Calu3 (cell line): Measurements from ENCODE around the gene KIF16B. TPM values are rescaled to one million over a fixed set of nuclear protein-coding genes. Genes with fewer than 3 reads are reported as not detected.

Source experiments
- BruUV-seq: library from RNA; stranded (reverse); fragments of 400-500 nt; replicated peaks from 2 replicates; lab custom pipeline; 2021; lab: Mats Ljungman, UMichigan
- CTCF ChIA-PET: fragments of 300-600 bp; sonication (Branson Sonifier 250); formaldehyde crosslinking; loops from one replicate; lab custom pipeline; 2022; ENCODE audit warnings: antibody characterized with exemption; lab: Charles Lee
- DNase-seq: peaks from one replicate; pipeline ENCODE4 v3.0.0; 2022
- H3K27ac Mint-ChIP-seq: one replicate; pipeline ENCODE4 v1.8.0; 2022; ENCODE audit warnings: mixed read lengths; ENCODE audit not compliant: unreplicated experiment
- H3K27me3 Mint-ChIP-seq: one replicate; pipeline ENCODE4 v1.8.0; 2022; ENCODE audit warnings: mixed read lengths; ENCODE audit not compliant: unreplicated experiment
- H3K36me3 Mint-ChIP-seq: one replicate; pipeline ENCODE4 v1.8.0; 2022; ENCODE audit warnings: mild to moderate bottlenecking, moderate library complexity, mixed read lengths; ENCODE audit not compliant: insufficient read depth, unreplicated experiment
- H3K4me1 Mint-ChIP-seq: one replicate; pipeline ENCODE4 v1.8.0; 2022; ENCODE audit warnings: mild to moderate bottlenecking, low read depth, mixed read lengths; ENCODE audit not compliant: unreplicated experiment
- H3K4me3 Mint-ChIP-seq: one replicate; pipeline ENCODE4 v1.8.0; 2022; ENCODE audit warnings: mild to moderate bottlenecking, low read depth, moderate library complexity, mixed read lengths; ENCODE audit not compliant: unreplicated experiment
- H3K9me3 Mint-ChIP-seq: one replicate; pipeline ENCODE4 v1.8.0; 2022; ENCODE audit warnings: low read depth, mixed read lengths; ENCODE audit not compliant: unreplicated experiment
- intact Hi-C: fragments of 100-400 bp; cut with micrococcal nuclease; formaldehyde crosslinking; loops from one replicate; pipeline ENCODE4 v1.10.0; 2022; ENCODE audit not compliant: unreplicated experiment
- total RNA-seq: library from RNA; stranded (reverse); gene quantifications from 2 replicates; pipeline ENCODE4 v1.2.3, GENCODE V29; 2022
- TF ChIP-seq, protein P1 (sequence below): fragments of 200-600 bp; IDR thresholded peaks from one replicate; pipeline ENCODE4 v1.8.0; 2022; ENCODE audit warnings: antibody characterized with exemption; ENCODE audit not compliant: unreplicated experiment

KIF16B gene
- total RNA-seq, 1 experiment from 2014 or later, result 4.3 TPM

DNA sequence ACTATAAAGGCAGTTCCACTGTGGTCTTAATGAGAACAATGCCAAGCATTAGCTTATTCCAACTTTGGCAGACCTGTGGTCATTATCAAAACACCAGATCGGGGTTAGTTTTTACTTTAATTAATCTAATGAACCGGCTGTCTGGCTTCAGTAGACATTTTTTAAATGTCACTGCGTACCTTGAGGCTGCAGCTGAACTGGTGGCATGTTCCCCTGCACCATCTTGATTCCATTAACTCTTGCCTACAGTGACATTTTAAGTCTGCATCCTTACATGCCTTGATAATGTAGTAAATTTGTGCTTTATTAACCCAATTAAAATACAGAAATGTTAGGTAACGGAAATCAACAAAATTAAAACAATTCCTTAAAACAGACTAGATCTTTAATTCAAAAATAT, 127.0 kb downstream of the KIF16B start:
- H3K4me3 Mint-ChIP-seq, result no peak overlapping the region
- no TSS peak for BruUV-seq
- no peak overlapping the region for H3K27ac Mint-ChIP-seq
- intact Hi-C loops, result no loop called here
- H3K36me3 Mint-ChIP-seq, result no peaks in the 10 kb centered on the region
- no peaks in the 10 kb centered on the region for H3K9me3 Mint-ChIP-seq
- H3K27me3 Mint-ChIP-seq, result no peaks in the 10 kb centered on the region
- CTCF ChIA-PET, result no interaction called here
- no peaks in the 10 kb centered on the region for H3K4me1 Mint-ChIP-seq
- TF ChIP-seq, protein P1, sequence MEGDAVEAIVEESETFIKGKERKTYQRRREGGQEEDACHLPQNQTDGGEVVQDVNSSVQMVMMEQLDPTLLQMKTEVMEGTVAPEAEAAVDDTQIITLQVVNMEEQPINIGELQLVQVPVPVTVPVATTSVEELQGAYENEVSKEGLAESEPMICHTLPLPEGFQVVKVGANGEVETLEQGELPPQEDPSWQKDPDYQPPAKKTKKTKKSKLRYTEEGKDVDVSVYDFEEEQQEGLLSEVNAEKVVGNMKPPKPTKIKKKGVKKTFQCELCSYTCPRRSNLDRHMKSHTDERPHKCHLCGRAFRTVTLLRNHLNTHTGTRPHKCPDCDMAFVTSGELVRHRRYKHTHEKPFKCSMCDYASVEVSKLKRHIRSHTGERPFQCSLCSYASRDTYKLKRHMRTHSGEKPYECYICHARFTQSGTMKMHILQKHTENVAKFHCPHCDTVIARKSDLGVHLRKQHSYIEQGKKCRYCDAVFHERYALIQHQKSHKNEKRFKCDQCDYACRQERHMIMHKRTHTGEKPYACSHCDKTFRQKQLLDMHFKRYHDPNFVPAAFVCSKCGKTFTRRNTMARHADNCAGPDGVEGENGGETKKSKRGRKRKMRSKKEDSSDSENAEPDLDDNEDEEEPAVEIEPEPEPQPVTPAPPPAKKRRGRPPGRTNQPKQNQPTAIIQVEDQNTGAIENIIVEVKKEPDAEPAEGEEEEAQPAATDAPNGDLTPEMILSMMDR, result no peak
- DNase-seq, result no peak

DNA sequence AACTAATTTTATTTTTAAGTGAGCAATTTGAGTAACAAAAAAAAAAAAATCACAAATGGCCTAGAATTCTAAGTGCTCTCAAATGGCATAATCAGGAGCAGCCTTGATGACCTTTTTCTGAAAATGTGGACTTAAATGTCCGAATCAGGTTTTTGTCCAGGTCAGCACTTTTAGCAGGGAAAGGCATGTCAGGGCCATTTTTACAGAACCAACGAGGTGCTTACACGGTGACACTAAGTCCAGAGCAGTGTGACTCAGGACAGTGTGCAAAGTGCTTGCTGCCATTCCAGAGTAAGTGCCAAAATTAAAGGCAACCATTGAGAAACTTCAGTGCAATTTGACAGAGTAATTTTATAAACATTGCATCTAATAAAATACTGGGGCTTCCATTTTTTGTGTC, 127.8 kb downstream of the KIF16B start:
- DNase-seq, result no peak
- TF ChIP-seq, protein P1, result no peak
- no peaks in the 10 kb centered on the region for H3K27me3 Mint-ChIP-seq
- H3K4me3 Mint-ChIP-seq, result no peak overlapping the region
- no peaks in the 10 kb centered on the region for H3K9me3 Mint-ChIP-seq
- CTCF ChIA-PET, result no interaction called here
- no peaks in the 10 kb centered on the region for H3K36me3 Mint-ChIP-seq
- no TSS peak for BruUV-seq
- no peak overlapping the region for H3K27ac Mint-ChIP-seq
- intact Hi-C loops, result no loop called here
- no peaks in the 10 kb centered on the region for H3K4me1 Mint-ChIP-seq

DNA sequence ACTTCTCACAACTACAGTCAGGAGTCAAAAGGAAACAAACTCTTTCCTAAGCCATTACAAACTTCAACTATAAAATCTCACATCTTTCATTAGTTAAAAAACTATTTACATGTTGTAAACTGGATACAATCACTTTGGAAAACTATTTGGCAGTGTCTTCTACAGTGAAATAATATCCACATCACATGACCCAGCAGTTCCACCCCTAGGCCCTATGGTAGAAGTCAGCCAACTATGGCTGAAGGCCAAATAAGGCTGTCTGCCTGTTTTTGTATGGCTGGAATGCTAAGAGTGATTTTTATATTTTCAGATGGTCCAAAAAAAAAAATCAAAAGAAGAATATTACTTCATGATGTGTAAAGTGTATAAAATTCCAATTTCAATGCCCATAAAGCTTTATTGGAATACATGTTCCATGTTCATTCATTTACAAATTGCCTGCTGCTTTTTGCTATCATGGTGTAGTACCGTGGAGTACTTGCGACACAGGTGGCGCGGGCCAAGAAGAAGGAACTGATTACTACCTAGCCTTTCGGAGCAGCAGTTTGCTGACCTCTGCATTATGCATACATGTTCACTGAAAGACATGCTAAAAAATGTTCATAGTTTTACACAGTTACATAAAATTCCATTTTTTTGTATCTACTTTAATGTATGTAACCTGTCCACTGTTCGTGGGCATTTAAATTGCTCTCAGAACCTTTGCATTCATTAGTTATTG, 129.0 kb downstream of the KIF16B start:
- Mint-ChIP-seq H3K36me3 (no peaks in the 10 kb centered on the region), H3K4me1 (no peaks in the 10 kb centered on the region), H3K27ac (no peak overlapping the region), H3K4me3 (no peak overlapping the region), H3K27me3 (no peaks in the 10 kb centered on the region), H3K9me3 (no peaks in the 10 kb centered on the region)
- CTCF ChIA-PET, result no interaction called here
- DNase-seq, result no peak
- intact Hi-C loops, result no loop called here
- TF ChIP-seq, protein P1, result no peak
- BruUV-seq, result no TSS peak

DNA sequence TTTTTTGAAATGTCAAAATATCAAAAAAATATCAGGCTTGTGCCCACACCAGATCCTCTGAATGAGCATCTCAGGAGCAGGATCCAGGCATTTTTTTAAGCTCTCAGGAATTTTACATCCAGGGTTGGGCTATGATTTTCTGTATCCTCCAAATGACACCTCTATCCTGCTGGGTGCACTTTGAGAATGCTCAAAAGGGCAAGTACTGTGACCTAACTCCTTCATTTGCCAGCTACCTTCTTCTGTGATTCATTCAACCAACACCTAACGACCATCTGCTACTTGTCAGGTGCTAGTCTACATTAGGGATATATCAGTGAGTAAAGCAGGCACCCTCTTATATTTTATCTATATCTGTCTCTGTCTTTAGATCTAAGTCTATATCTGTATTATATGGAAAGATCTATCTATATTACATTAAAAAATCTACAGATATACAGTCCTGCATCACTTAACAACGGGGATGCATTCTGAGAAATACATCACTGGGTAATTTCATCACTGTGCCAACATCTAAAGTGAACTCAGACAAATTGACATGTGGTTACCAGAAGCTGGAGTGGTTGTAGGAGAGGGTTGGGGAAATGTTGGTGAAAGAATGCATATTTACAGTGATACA, 131.6 kb downstream of the KIF16B start:
- H3K4me1 Mint-ChIP-seq, result no peaks in the 10 kb centered on the region
- no peak overlapping the region for H3K27ac Mint-ChIP-seq
- intact Hi-C loops, result no loop called here
- CTCF ChIA-PET, result no interaction called here
- H3K9me3 Mint-ChIP-seq, result no peaks in the 10 kb centered on the region
- no peaks in the 10 kb centered on the region for H3K36me3 Mint-ChIP-seq
- no TSS peak for BruUV-seq
- no peak overlapping the region for H3K4me3 Mint-ChIP-seq
- DNase-seq, result no peak
- H3K27me3 Mint-ChIP-seq, result no peaks in the 10 kb centered on the region
- TF ChIP-seq, protein P1, result no peak
